HG03354 (cell line): Measurements from ENCODE around the gene CD101.
A peak's percentile ranks its signal among the peaks of the same experiment; 100 is the strongest.

Experiments used
- ATAC-seq: cut with Tn5 transposase; IDR thresholded peaks from one replicate; pipeline ENCODE4 v1.9.1; 2021; ENCODE audit warnings: mild to moderate bottlenecking; ENCODE audit not compliant: unreplicated experiment, poor library complexity, severe bottlenecking

CD101 gene

GRCh38 chr1:116983678-116984077 lies 17.9 kb upstream of the CD101 start:
- ATAC-seq, result no peak

GRCh38 chr1:116984406-116985160 lies 17.0 kb upstream of the CD101 start:
- no peak for ATAC-seq

GRCh38 chr1:116986421-116987255 lies 14.9 kb upstream of the CD101 start:
- no peak for ATAC-seq

GRCh38 chr1:116987256-116987555 lies 14.4 kb upstream of the CD101 start:
- ATAC-seq, result no peak

GRCh38 chr1:116988248-116988647 lies 13.3 kb upstream of the CD101 start:
- ATAC-seq, result no peak

- ATAC-seq, result no peak
These were observed 12.7 kb upstream of the CD101 start for GRCh38 chr1:116988908-116989307.

- ATAC-seq, result no peak
These were observed 11.7 kb upstream of the CD101 start for GRCh38 chr1:116989835-116990234.

- no peak for ATAC-seq
These were observed 10.9 kb upstream of the CD101 start for GRCh38 chr1:116990612-116991151.

GRCh38 chr1:116991171-116991845 lies 10.3 kb upstream of the CD101 start:
- ATAC-seq, result no peak

GRCh38 chr1:116991918-116992317 lies 9.6 kb upstream of the CD101 start:
- no peak for ATAC-seq

- no peak for ATAC-seq
These were observed 8.3 kb upstream of the CD101 start for GRCh38 chr1:116993286-116993685.

GRCh38 chr1:116994411-116994810 lies 7.1 kb upstream of the CD101 start:
- ATAC-seq, result no peak

- no peak for ATAC-seq
These were observed 4.5 kb upstream of the CD101 start for GRCh38 chr1:116997066-116997465.

GRCh38 chr1:116997636-116998035 lies 3.9 kb upstream of the CD101 start:
- ATAC-seq, result no peak

- no peak for ATAC-seq
These were observed 2.0 kb upstream of the CD101 start for GRCh38 chr1:116999596-116999995.

GRCh38 chr1:117000142-117000541 lies 1.4 kb upstream of the CD101 start:
- ATAC-seq, result no peak

GRCh38 chr1:117003223-117003875 lies 1.8 kb downstream of the CD101 start:
- ATAC-seq, result peak; percentile 40

GRCh38 chr1:117007719-117008013 lies 6.1 kb downstream of the CD101 start:
- no peak for ATAC-seq

GRCh38 chr1:117008656-117009055 lies 7.1 kb downstream of the CD101 start:
- ATAC-seq, result no peak

GRCh38 chr1:117009132-117009531 lies 7.6 kb downstream of the CD101 start:
- no peak for ATAC-seq
